Coronary artery (tissue), 2 donors: Measurements from ENCODE around the gene UNCX.
"Not testable (repeated sequence)": the region's sequence is repeated elsewhere in the genome, so short reads cannot be mapped to it uniquely, and the experiment has no call there.

Experiments
- DNase-seq: peaks from one replicate; pipeline ENCODE4 v3.0.0-alpha.2; 2017; ENCODE audit warnings: low spot score
- H3K27ac ChIP-seq, 2 donors: fragments of 200-600 bp; sonication (generic); one replicate each; pipeline ENCODE4 v1.5.1; 2016 to 2019
- H3K4me3 ChIP-seq: fragments of 200-600 bp; sonication (generic); 2 replicates; pipeline ENCODE4 v1.5.1; 2016; ENCODE audit warnings: mild to moderate bottlenecking, moderate library complexity
- CTCF ChIP-seq: fragments of 200-600 bp; sonication (generic); IDR thresholded peaks from one replicate; pipeline ENCODE4 v1.5.1; 2019; ENCODE audit warnings: antibody characterized with exemption

UNCX gene

GRCh38 chr7:1257221-1257620, 24.5 kb downstream of the UNCX start:
- Histone ChIP-seq H3K27ac (no peak overlapping the region), H3K4me3 (no peak overlapping the region)
- no peak for TF ChIP-seq CTCF
- DNase-seq, result no peak

GRCh38 chr7:1257863-1258262, 25.2 kb downstream of the UNCX start:
- no peak overlapping the region for H3K4me3 ChIP-seq
- no peak overlapping the region for H3K27ac ChIP-seq
- DNase-seq, result no peak
- TF ChIP-seq CTCF, result no peak

- DNase-seq, result no peak
- no peak overlapping the region for H3K27ac ChIP-seq
- no peak for TF ChIP-seq CTCF
These were observed 27.1 kb downstream of the UNCX start for GRCh38 chr7:1259621-1260243.

GRCh38 chr7:1260244-1260635, 27.6 kb downstream of the UNCX start:
- TF ChIP-seq CTCF, result no peak
- Histone ChIP-seq H3K4me3 (no peak overlapping the region), H3K27ac (no peak overlapping the region)
- no peak for DNase-seq

More at GRCh38 chr7:1259621-1260243, 27.1 kb downstream of the UNCX start:
- H3K4me3 ChIP-seq, result no peak overlapping the region

GRCh38 chr7:1261036-1261435, 28.4 kb downstream of the UNCX start:
- H3K27ac ChIP-seq, DNase-seq, H3K4me3 ChIP-seq: not testable (repeated sequence)

- no peak for TF ChIP-seq CTCF
- no peak overlapping the region for H3K27ac ChIP-seq
- DNase-seq, result no peak
- H3K4me3 ChIP-seq, result no peak overlapping the region
These were observed 29.8 kb downstream of the UNCX start for GRCh38 chr7:1262441-1262840.

- no peak for TF ChIP-seq CTCF
- no peak overlapping the region for H3K27ac ChIP-seq
- DNase-seq, result no peak
- no peak overlapping the region for H3K4me3 ChIP-seq
These were observed 30.8 kb downstream of the UNCX start for GRCh38 chr7:1263391-1263951.
